ENCODE results near the gene ENAM. TPM values are rescaled to one million over a fixed set of nuclear protein-coding genes. Genes with fewer than 3 reads are reported as not detected.
A peak's percentile ranks its signal among the peaks of the same experiment; 100 is the strongest.

The ENAM gene
- total and polyA plus RNA-seq, 2 of the 8 experiments (the other 6 are each of a cell fraction or from before 2014, with no cell fraction given), result not detected

DNA sequence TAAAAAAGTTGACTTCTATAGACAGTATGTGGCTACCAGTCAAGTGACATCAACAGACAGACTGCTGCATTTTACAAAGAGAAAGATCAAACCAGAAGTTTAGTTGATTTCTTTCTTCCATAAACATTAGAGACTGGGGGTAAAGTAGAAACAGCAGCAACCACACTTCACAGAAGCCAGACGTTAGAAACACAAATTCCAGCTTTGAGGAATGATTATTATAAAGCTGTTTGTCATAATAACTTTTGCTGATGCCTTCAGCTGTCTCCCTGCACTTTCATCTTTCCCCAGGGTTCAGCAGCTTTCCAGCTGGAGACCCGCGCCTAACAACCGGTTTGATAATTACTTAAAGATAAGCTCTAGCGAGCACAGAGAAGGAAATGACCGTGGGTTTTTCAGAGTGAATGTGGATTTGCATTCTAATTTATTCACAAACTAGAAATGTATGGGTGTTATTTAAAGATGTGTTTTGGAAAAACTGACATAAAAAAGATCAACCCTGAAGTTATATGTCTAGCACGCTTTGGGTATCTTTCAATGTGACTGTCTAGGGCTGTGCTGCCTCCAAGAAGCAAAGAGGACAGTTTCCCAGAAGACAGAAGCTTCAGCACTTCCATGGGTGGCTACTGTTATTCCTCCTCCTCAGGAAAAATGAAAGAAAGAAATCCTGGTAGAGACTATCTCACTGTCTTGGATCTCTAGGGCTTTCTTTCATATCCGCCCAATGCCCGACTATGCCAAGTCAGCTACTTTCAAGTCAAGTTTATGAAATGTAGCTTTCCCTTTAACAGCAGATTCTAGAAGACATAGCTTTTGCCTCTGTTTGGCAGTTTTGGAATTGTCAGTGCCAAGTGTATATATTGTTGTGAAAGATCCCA lies 15.0 kb upstream of the ENAM start:
- no peaks in the 10 kb centered on the region for H3K4me1 ChIP-seq (replicated peaks in 1 of 4; ENCODE audit: control insufficient read depth in 3 of 4, insufficient read depth in 4 of 4, low read length in 3 of 4)
- no peaks in the 10 kb centered on the region for H3K36me3 ChIP-seq (ENCODE audit: control insufficient read depth in 2 of 4, insufficient read depth in 4 of 4, low read length in 3 of 4)
- H3K23ac ChIP-seq (ENCODE audit: insufficient read length), result no peak overlapping the region
- H2BK120ac ChIP-seq (replicated peaks; ENCODE audit: low read depth, low read length), result no peak overlapping the region
- WGBS, 2 experiments (ENCODE audit: extremely low coverage in 1 of 2, insufficient coverage in 1 of 2, insufficient read length in 1 of 2, insufficient replicate concordance in 2 of 2, low coverage in 1 of 2, low lambda C conversion rate in 2 of 2, missing lambda C conversion rate in 1 of 2), result 81% methylated on average over 9 of the region's 9 CpGs; no CpG with 5 or more reads in 1 of the 2 experiments
- H3K4me2 ChIP-seq (ENCODE audit: insufficient read depth in 1 of 2, low read depth in 2 of 2, low read length in 2 of 2), result no peak overlapping the region
- DNase-seq (ENCODE audit: low read depth in 1 of 2, low spot score in 2 of 2), result no peak
- no peak overlapping the region for H3K56ac ChIP-seq (replicated peaks; ENCODE audit: insufficient read length, low read depth, low read length)
- H4K20me1 ChIP-seq (replicated peaks in 1 of 2; ENCODE audit: control insufficient read depth in 1 of 2, insufficient read depth in 2 of 2, low read length in 2 of 2), result no peaks in the 10 kb centered on the region
- H3K9ac ChIP-seq (replicated peaks in 1 of 4; ENCODE audit: extremely low read depth in 1 of 4, low read depth in 3 of 4, low read length in 3 of 4), result no peak overlapping the region
- H2AFZ ChIP-seq (ENCODE audit: low read length), result 0 out of 2 replicates have a peak overlapping the region, but pooled peaks have one; percentile 6
- no peak for TF ChIP-seq BACH1 (IDR thresholded peaks at IDR 0.05; ENCODE audit: low read length)
- TF ChIP-seq CHD1 (IDR thresholded peaks at IDR 0.05; ENCODE audit: low read depth, low read length), result no peak
- no peak for TF ChIP-seq SIN3A (conservative IDR thresholded peaks at IDR 0.05 in 1 of 2, IDR thresholded peaks at IDR 0.05 in 1 of 2; ENCODE audit: low read depth in 1 of 2, low read length in 2 of 2)
- TF ChIP-seq BCL11A (IDR thresholded peaks at IDR 0.05; ENCODE audit: low read depth in 2 of 2, low read length in 2 of 2), result no peak
- TF ChIP-seq RNF2 (IDR thresholded peaks at IDR 0.05; ENCODE audit: borderline replicate concordance, low read depth, low read length, missing control alignments, poor library complexity, severe bottlenecking), result no peak
- no peak for TF ChIP-seq TAF7 (optimal IDR thresholded peaks at IDR 0.05; ENCODE audit: borderline replicate concordance, low read depth, low read length)
- TF ChIP-seq POLR2AphosphoS5 (IDR thresholded peaks at IDR 0.05; ENCODE audit: low read depth, low read length), result no peak
- TF ChIP-seq KDM1A (IDR thresholded peaks at IDR 0.05; ENCODE audit: borderline replicate concordance, low read length), result no peak
- TF ChIP-seq CBX8 (IDR thresholded peaks at IDR 0.05; ENCODE audit: borderline replicate concordance, low read depth, low read length), result no peak
- TF ChIP-seq GTF2F1 (IDR thresholded peaks at IDR 0.05; ENCODE audit: borderline replicate concordance, low read depth, low read length), result no peak
- TF ChIP-seq SIX5 (IDR thresholded peaks at IDR 0.05; ENCODE audit: low read depth, low read length), result no peak
- H3K23me2 ChIP-seq (ENCODE audit: low read depth, low read length), result no peaks in the 10 kb centered on the region
- no peak overlapping the region for H3K4ac ChIP-seq (replicated peaks; ENCODE audit: insufficient read length, low read depth, low read length)
- H2BK20ac ChIP-seq (ENCODE audit: low read length), result no peak overlapping the region
- H3K18ac ChIP-seq (ENCODE audit: extremely low read depth, low read length), result no peak overlapping the region
- no peak overlapping the region for H4K91ac ChIP-seq (replicated peaks; ENCODE audit: insufficient read length, low read length)
- no peaks in the 10 kb centered on the region for H3K9me3 ChIP-seq (ENCODE audit: insufficient read depth in 2 of 2, low read depth in 1 of 2, low read length in 1 of 2)
- H2BK12ac ChIP-seq (ENCODE audit: low read depth, low read length), result no peak overlapping the region
- no peak overlapping the region for H2BK5ac ChIP-seq (ENCODE audit: low read depth, low read length)
- ChIA-PET CTCF (ENCODE audit: partially characterized antibody) (interaction anchor here (0.9 kb wide), 1 partner anchor 69 kb away, joined by 3 read pairs; no protein-coding TSS in a partner anchor), POLR2A (ENCODE audit: partially characterized antibody) (no interaction called here)
- no peak overlapping the region for H3K4me3 ChIP-seq (ENCODE audit: extremely low read depth in 1 of 4, insufficient read depth in 2 of 4, low read depth in 3 of 4, low read length in 4 of 4)
- no peaks in the 10 kb centered on the region for H3K27me3 ChIP-seq (replicated peaks in 1 of 4; ENCODE audit: control insufficient read depth in 3 of 4, extremely low read depth in 1 of 4, insufficient read depth in 3 of 4, low read length in 3 of 4)
- H3K79me1 ChIP-seq (ENCODE audit: low read depth, low read length), result no peaks in the 10 kb centered on the region
- no peak overlapping the region for H2AK5ac ChIP-seq (ENCODE audit: low read depth, low read length)
- H3K27ac ChIP-seq (ENCODE audit: low read depth, low read length), result no peak overlapping the region
- no peak overlapping the region for H3K14ac ChIP-seq (ENCODE audit: insufficient read length)
- H4K8ac ChIP-seq (ENCODE audit: extremely low read depth, insufficient read depth, low read length), result no peak overlapping the region
- no peak overlapping the region for H2BK15ac ChIP-seq (ENCODE audit: low read length)
- no peak for FAIRE-seq
- no peaks in the 10 kb centered on the region for H3K79me2 ChIP-seq (ENCODE audit: control insufficient read depth in 1 of 2, insufficient read depth in 2 of 2, low read length in 2 of 2)
- no peak overlapping the region for H4K5ac ChIP-seq (ENCODE audit: insufficient read length, low read depth, low read length)

All from H1 (cell line).